ENCODE data around the gene GPBAR1. TPM values are rescaled to one million over a fixed set of nuclear protein-coding genes. Genes with fewer than 3 reads are reported as not detected.

The GPBAR1 gene
- total and polyA plus RNA-seq, 2 of the 8 experiments (the other 6 are each of a cell fraction or from before 2014, with no cell fraction given) = 0.32 to 0.59 TPM

GRCh38 chr2:218276986-218277755 is 16.4 kb downstream of the GPBAR1 start (continued):
- TF ChIP-seq RNF2 (IDR thresholded peaks at IDR 0.05; ENCODE audit: borderline replicate concordance, low read depth, low read length, missing control alignments, poor library complexity, severe bottlenecking) (no peak), CHD2 (IDR thresholded peaks at IDR 0.05; ENCODE audit: low read length) (no peak), SRF (IDR thresholded peaks at IDR 0.05; ENCODE audit: low read depth, low read length) (no peak), SIRT6 (IDR thresholded peaks at IDR 0.05; ENCODE audit: low read length) (no peak)
